IgD-negative memory B cell (primary cell): Measurements from ENCODE around the gene AGPAT2. TPM values are rescaled to one million over a fixed set of nuclear protein-coding genes. Genes with fewer than 3 reads are reported as not detected.

Experiments
- H3K27ac Mint-ChIP-seq, 3 donors: one replicate each; pipeline ENCODE4 v1.8.0; 2020 to 2022; ENCODE audit warnings: mild to moderate bottlenecking in 3 of 3, mixed read lengths in 3 of 3, moderate library complexity in 1 of 3
- H3K27me3 Mint-ChIP-seq: one replicate; pipeline ENCODE4 v1.8.0; 2021; ENCODE audit warnings: mixed read lengths
- H3K36me3 Mint-ChIP-seq: one replicate; pipeline ENCODE4 v1.8.0; 2020; ENCODE audit warnings: mild to moderate bottlenecking, mixed read lengths
- H3K4me1 Mint-ChIP-seq, 3 donors: one replicate each; pipeline ENCODE4 v1.8.0; 2020 to 2022; ENCODE audit warnings: mixed read lengths in 3 of 3, mild to moderate bottlenecking in 1 of 3
- H3K4me3 Mint-ChIP-seq, 4 donors: one replicate each; pipeline ENCODE4 v1.8.0; 2020 to 2022; ENCODE audit warnings: mild to moderate bottlenecking in 4 of 4, mixed read lengths in 4 of 4, moderate library complexity in 3 of 4
- H3K9me3 Mint-ChIP-seq, 3 donors: one replicate each; pipeline ENCODE4 v1.8.0; 2020 to 2021; ENCODE audit warnings: mixed read lengths in 3 of 3, mild to moderate bottlenecking in 1 of 3
- polyA plus RNA-seq: library from polyadenylated mRNA; unstranded; fragments of 300-500 nt; fragmentation: Illumina TruSeq; gene quantifications from one replicate; pipeline ENCODE4 v1.2.3, GENCODE V29; 2021

AGPAT2 gene
- polyA plus RNA-seq, 1 donor from 2014 or later = 42.0 TPM

- Mint-ChIP-seq H3K27ac (no peak overlapping the region), H3K9me3 (no peaks in the 10 kb centered on the region), H3K4me3 (no peak overlapping the region), H3K27me3 (peaks cover 21% of the 10 kb centered on the region), H3K36me3 (no peaks in the 10 kb centered on the region), H3K4me1 (peaks cover 8 to 18% (median 9%) of the 10 kb centered on the region in 3 donors)
These were observed 11.5 kb upstream of the AGPAT2 start for GRCh38 chr9:136698635-136699246.

DNA sequence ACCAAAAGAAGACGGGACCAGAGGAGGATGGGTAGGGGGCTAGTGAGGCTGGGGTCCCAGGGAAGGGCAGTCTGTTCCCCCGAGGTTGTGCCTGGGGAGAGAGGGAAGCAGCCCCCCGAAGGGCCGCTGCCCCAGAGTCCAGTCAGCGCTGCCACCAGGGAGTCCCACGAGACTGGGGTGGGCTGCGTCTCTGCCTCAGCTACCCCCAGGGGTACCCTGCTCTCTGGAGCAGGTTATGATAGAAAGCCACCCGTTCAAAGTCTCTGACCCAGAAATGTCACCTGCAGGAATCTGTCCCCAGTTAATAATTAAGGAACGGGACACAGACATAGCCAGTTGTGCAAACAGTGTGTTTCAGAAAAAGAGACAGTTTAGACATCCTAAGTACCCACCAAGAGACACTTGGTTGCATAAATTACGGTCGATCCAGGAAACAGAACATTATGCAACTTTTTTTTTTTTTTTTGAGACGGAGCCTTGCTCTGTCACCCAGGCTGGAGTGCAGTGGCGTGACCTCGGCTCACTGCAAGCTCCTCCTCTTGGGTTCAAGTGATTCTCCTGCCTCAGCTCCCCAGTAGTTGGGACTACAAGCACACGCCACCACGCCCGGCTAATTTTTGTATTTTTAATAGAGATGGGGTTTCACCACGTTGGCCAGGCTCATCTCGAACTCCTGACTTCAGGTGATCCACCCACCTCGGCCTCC is 10.7 kb upstream of the AGPAT2 start:
- H3K36me3 Mint-ChIP-seq = no peaks in the 10 kb centered on the region
- no peaks in the 10 kb centered on the region for H3K9me3 Mint-ChIP-seq
- H3K27ac Mint-ChIP-seq = no peak overlapping the region
- peaks cover 26% of the 10 kb centered on the region for H3K27me3 Mint-ChIP-seq
- H3K4me3 Mint-ChIP-seq = peak overlapping the region in 1 of 4 donors; percentile 39
- H3K4me1 Mint-ChIP-seq = peaks cover 6 to 11% (median 9%) of the 10 kb centered on the region in 3 donors

- Mint-ChIP-seq H3K27me3 (peaks cover 28% of the 10 kb centered on the region), H3K4me3 (peak overlapping the region in 1 of 4 donors; percentile 12), H3K9me3 (no peaks in the 10 kb centered on the region), H3K4me1 (peaks cover 6 to 9% (median 9%) of the 10 kb centered on the region in 3 donors), H3K36me3 (no peaks in the 10 kb centered on the region), H3K27ac (no peak overlapping the region)
These were observed 10.0 kb upstream of the AGPAT2 start for GRCh38 chr9:136697146-136697820.

GRCh38 chr9:136696502-136696901 is 9.2 kb upstream of the AGPAT2 start:
- Mint-ChIP-seq H3K27me3 (peaks cover 28% of the 10 kb centered on the region), H3K4me3 (no peak overlapping the region), H3K36me3 (no peaks in the 10 kb centered on the region), H3K27ac (no peak overlapping the region), H3K9me3 (no peaks in the 10 kb centered on the region), H3K4me1 (peaks cover 5 to 8% (median 8%) of the 10 kb centered on the region in 3 donors)

GRCh38 chr9:136695955-136696354 is 8.7 kb upstream of the AGPAT2 start:
- no peak overlapping the region for H3K4me3 Mint-ChIP-seq
- no peaks in the 10 kb centered on the region for H3K9me3 Mint-ChIP-seq
- H3K27me3 Mint-ChIP-seq = peaks cover 22% of the 10 kb centered on the region
- H3K27ac Mint-ChIP-seq = no peak overlapping the region
- no peaks in the 10 kb centered on the region for H3K36me3 Mint-ChIP-seq
- peaks cover 3 to 5% (median 4%) of the 10 kb centered on the region in 3 donors for H3K4me1 Mint-ChIP-seq

GRCh38 chr9:136695435-136695895 is 8.2 kb upstream of the AGPAT2 start:
- H3K4me1 Mint-ChIP-seq = peaks cover 0 to 4% (median 3%) of the 10 kb centered on the region in 3 donors
- peaks cover 18% of the 10 kb centered on the region for H3K27me3 Mint-ChIP-seq
- no peaks in the 10 kb centered on the region for H3K9me3 Mint-ChIP-seq
- no peak overlapping the region for H3K27ac Mint-ChIP-seq
- H3K4me3 Mint-ChIP-seq = no peak overlapping the region
- no peaks in the 10 kb centered on the region for H3K36me3 Mint-ChIP-seq

- Mint-ChIP-seq H3K9me3 (no peaks in the 10 kb centered on the region), H3K27ac (no peak overlapping the region), H3K27me3 (peaks cover 19% of the 10 kb centered on the region), H3K4me1 (peaks cover 0 to 3% (median 2%) of the 10 kb centered on the region in 3 donors), H3K36me3 (no peaks in the 10 kb centered on the region), H3K4me3 (no peak overlapping the region)
These were observed 7.6 kb upstream of the AGPAT2 start for GRCh38 chr9:136694872-136695247.

DNA sequence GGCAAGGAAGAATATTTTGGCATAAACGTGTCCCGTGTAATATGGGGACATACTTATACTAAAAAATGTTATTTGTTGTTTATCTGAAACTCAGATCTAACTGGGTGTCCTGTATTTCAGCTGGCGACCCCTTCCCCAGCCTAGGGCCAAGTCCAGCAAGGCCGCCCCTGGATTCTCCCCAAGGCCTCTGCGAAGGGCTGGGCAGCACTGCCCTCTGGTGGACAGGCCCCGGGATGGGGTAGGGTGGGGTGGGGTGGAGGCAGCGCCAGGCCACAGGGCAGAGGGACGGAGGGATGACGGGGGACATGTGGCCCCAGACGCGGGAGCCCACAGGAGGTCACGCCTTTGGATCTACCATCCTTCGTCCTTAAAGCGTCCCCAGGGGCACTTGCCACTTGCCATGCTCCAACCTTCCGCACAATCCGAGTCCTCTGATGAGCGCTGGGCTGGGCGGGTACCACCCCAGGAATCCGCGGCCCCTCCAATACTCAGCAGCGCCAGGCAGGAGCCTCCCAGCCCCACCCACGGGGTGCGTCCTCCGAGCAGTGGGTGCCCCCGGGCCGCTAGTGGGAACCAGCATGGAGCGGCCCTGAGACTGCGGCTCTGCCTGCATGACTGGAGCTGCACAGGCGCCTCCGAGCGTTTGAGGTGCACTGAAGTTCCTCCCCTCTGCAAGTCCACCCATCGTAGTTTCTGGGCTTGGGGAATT is 7.1 kb upstream of the AGPAT2 start:
- no peaks in the 10 kb centered on the region for H3K36me3 Mint-ChIP-seq
- H3K27me3 Mint-ChIP-seq = peaks cover 19% of the 10 kb centered on the region
- H3K9me3 Mint-ChIP-seq = no peaks in the 10 kb centered on the region
- H3K27ac Mint-ChIP-seq = no peak overlapping the region
- H3K4me1 Mint-ChIP-seq = peaks cover 0 to 3% (median 2%) of the 10 kb centered on the region in 3 donors
- H3K4me3 Mint-ChIP-seq = no peak overlapping the region

GRCh38 chr9:136693490-136694162 is 6.4 kb upstream of the AGPAT2 start:
- Mint-ChIP-seq H3K4me3 (no peak overlapping the region), H3K4me1 (peaks cover 0 to 5% (median 2%) of the 10 kb centered on the region in 3 donors), H3K27ac (no peak overlapping the region), H3K27me3 (peaks cover 19% of the 10 kb centered on the region), H3K9me3 (no peaks in the 10 kb centered on the region), H3K36me3 (no peaks in the 10 kb centered on the region)

DNA sequence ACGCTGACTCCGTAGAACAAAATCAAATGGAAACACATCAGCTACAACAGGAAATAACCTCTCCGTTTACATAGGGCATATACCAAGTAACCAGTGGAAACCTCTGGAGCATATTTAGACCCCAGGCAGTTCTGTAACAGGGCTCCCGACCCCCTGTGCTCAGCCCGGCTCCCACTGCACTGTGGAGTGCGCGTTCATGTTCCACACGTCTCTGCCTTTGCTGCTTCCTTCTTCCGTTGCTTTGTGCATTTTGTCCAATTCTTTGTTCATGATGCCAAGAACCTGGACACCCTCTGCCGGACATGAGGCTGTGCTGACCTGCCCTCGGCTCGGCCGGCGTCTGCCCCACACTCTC is 5.9 kb upstream of the AGPAT2 start:
- Mint-ChIP-seq H3K9me3 (no peaks in the 10 kb centered on the region), H3K27me3 (peaks cover 19% of the 10 kb centered on the region), H3K4me1 (peaks cover 4 to 7% (median 5%) of the 10 kb centered on the region in 3 donors), H3K27ac (no peak overlapping the region), H3K36me3 (no peaks in the 10 kb centered on the region), H3K4me3 (no peak overlapping the region)

- Mint-ChIP-seq H3K4me3 (no peak overlapping the region), H3K27me3 (peaks cover 15% of the 10 kb centered on the region), H3K9me3 (no peaks in the 10 kb centered on the region), H3K36me3 (no peaks in the 10 kb centered on the region), H3K27ac (no peak overlapping the region), H3K4me1 (peaks cover 5 to 7% (median 6%) of the 10 kb centered on the region in 3 donors)
These were observed 5.2 kb upstream of the AGPAT2 start for GRCh38 chr9:136692185-136693134.

DNA sequence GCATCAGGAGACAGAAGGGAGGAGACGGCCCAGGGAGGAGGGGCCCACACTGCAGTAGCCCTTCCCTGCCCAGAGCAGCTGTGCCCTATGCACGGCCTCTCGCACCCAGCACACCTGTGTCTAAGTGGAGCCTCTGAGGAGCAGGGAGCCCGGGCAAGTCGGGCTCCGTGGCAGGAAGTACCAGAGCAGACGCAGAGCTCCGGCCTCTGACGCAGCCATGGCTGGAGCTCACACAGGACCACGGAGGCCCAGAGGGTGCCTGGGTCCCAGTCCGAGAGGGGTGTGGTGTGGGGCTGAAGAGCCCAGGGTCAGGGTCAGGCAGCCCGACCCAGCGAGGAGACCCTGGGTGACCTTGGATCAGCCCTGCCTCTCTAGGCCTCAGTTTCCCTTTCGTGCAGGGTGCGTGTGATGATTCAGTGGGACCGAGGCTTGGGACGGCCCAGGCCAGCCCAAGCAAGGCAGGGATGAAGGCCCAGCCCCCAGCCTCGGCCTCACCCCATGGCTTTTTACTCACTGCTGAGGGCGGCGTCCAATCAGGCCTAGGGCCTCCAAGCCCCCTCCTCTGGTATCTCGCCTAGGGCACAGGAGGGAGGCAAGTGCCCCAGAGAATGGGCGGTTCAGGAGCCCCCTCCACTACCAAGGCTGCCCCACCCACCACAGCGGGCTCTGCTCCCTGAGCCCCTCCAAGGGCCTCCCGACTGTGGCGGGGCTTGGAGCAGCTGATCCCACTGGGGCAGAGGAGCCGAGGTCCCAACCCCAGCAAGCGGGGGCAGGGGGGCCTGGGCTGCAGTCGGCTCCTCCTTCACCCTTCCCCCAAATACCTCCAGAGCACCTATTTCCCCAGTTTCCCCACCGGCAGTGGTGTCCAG is 4.3 kb upstream of the AGPAT2 start:
- Mint-ChIP-seq H3K4me3 (no peak overlapping the region), H3K9me3 (no peaks in the 10 kb centered on the region), H3K4me1 (peaks cover 4 to 7% (median 5%) of the 10 kb centered on the region in 3 donors), H3K36me3 (no peaks in the 10 kb centered on the region), H3K27ac (no peak overlapping the region), H3K27me3 (peaks cover 12% of the 10 kb centered on the region)

- H3K4me1 Mint-ChIP-seq = peaks cover 5 to 7% (median 6%) of the 10 kb centered on the region in 3 donors
- peaks cover 12% of the 10 kb centered on the region for H3K27me3 Mint-ChIP-seq
- no peaks in the 10 kb centered on the region for H3K9me3 Mint-ChIP-seq
- H3K36me3 Mint-ChIP-seq = no peaks in the 10 kb centered on the region
- no peak overlapping the region for H3K27ac Mint-ChIP-seq
- no peak overlapping the region for H3K4me3 Mint-ChIP-seq
These were observed 3.6 kb upstream of the AGPAT2 start for GRCh38 chr9:136690806-136691261.
